Esophagus squamous epithelium (tissue), 5 donors: Measurements from ENCODE around the gene SFT2D2. TPM values are rescaled to one million over a fixed set of nuclear protein-coding genes. Genes with fewer than 3 reads are reported as not detected.

ENCODE experiments used
- DNase-seq: peaks from one replicate; lab custom pipeline; 2025; lab: John Stamatoyannopoulos, UW
- H3K27ac ChIP-seq, 4 donors: fragments of 200-600 bp; sonication (generic); one replicate each; pipeline ENCODE4 v1.5.1; 2016 to 2019; ENCODE audit warnings: mild to moderate bottlenecking in 1 of 4
- H3K27me3 ChIP-seq, 4 donors: fragments of 200-600 bp; sonication (generic); 1 replicate in 3 of 4; 2 replicates in 1 of 4; pipeline versions ENCODE4 v1.5.1 to v1.6.0; 2017 to 2021; ENCODE audit warnings: antibody characterized with exemption in 1 of 4
- H3K36me3 ChIP-seq, 3 donors: fragments of 200-600 bp; sonication (generic); one replicate each; pipeline ENCODE4 v1.5.1; 2016 to 2019
- H3K4me1 ChIP-seq, 3 donors: fragments of 200-600 bp; sonication (generic); one replicate each; pipeline ENCODE4 v1.5.1; 2017 to 2019
- H3K4me3 ChIP-seq, 4 donors: fragments of 200-600 bp; sonication (generic); 1 replicate in 3 of 4; 2 replicates in 1 of 4; pipeline ENCODE4 v1.5.1; 2016 to 2019; ENCODE audit warnings: mild to moderate bottlenecking in 2 of 4, moderate library complexity in 1 of 4
- H3K9me3 ChIP-seq, 3 donors: fragments of 200-600 bp; sonication (generic); one replicate each; pipeline ENCODE4 v1.5.1; 2016 to 2019
- POLR2A ChIP-seq, 4 donors: fragments of 450-650 bp; IDR thresholded peaks; one replicate each; pipeline ENCODE4 v1.6.1; 2017; ENCODE audit warnings: antibody characterized with exemption in 4 of 4, mild to moderate bottlenecking in 4 of 4, moderate library complexity in 3 of 4
- WGBS, 2 donors: methylation state at CpG; one replicate each; pipeline ENCODE4 v1.1.5; 2018; 5-methylcytosine and 5-hydroxymethylcytosine counted together
- intact Hi-C: fragments of 100-400 bp; cut with DNase I; formaldehyde crosslinking; loops from one replicate; pipeline ENCODE4 v1.15.0; 2022
- total RNA-seq, 4 donors: library from RNA; depleted of rRNA; stranded (reverse); fragments of >200 nt; gene quantifications; one replicate each; pipeline ENCODE4 v1.1.0, GENCODE V29; 2016
- TF ChIP-seq, protein P1 (sequence below), 6 experiments: fragments of 450-650 bp in 4 of 6; fragments of 200-600 bp in 2 of 6; sonication (generic) in 2 of 6; IDR thresholded peaks; one replicate each; pipeline ENCODE4 v1.5.1; 2016 to 2019; ENCODE audit warnings: antibody characterized with exemption in 6 of 6, mild to moderate bottlenecking in 4 of 6, moderate library complexity in 4 of 6
- donor health status: DM: yes; HTN: yes; CAD: no.

The SFT2D2 gene
- total RNA-seq, 4 donors from 2014 or later: 34.0 to 44.1 (median 40.1) TPM

DNA sequence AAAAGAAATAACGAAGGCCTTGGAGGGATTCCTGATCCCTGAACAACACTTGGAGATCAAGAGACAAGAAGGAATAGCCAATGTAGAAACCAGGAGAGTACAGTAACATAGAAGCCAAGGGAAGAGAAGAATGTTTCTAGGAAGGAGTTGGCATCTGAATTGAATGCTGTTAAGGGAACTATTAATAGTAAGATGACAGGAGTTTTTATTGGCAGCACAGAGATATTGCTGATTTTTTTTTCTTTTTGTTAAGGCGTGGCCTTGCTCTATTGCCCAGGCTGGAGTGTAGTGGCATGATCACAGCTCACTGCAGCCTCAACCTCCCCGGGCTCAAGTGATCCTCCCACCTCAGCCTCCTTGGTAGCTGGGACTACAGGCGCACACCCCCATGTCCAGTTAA lies 9.6 kb upstream of the SFT2D2 start:
- 83 to 92% methylated on average over 4 of the region's 4 CpGs for WGBS, 2 donors
- no peaks in the 10 kb centered on the region for H3K36me3 ChIP-seq
- peaks cover 0 to 10% (median 0%) of the 10 kb centered on the region in 3 donors for H3K9me3 ChIP-seq
- TF ChIP-seq POLR2A (IDR thresholded peaks at IDR 0.05): no peak
- TF ChIP-seq, protein P1, sequence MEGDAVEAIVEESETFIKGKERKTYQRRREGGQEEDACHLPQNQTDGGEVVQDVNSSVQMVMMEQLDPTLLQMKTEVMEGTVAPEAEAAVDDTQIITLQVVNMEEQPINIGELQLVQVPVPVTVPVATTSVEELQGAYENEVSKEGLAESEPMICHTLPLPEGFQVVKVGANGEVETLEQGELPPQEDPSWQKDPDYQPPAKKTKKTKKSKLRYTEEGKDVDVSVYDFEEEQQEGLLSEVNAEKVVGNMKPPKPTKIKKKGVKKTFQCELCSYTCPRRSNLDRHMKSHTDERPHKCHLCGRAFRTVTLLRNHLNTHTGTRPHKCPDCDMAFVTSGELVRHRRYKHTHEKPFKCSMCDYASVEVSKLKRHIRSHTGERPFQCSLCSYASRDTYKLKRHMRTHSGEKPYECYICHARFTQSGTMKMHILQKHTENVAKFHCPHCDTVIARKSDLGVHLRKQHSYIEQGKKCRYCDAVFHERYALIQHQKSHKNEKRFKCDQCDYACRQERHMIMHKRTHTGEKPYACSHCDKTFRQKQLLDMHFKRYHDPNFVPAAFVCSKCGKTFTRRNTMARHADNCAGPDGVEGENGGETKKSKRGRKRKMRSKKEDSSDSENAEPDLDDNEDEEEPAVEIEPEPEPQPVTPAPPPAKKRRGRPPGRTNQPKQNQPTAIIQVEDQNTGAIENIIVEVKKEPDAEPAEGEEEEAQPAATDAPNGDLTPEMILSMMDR (IDR thresholded peaks at IDR 0.05): no peak
- no peak for DNase-seq
- H3K4me1 ChIP-seq: no peaks in the 10 kb centered on the region
- intact Hi-C loops: no loop called here
- no peaks in the 10 kb centered on the region for H3K27me3 ChIP-seq
- H3K27ac ChIP-seq: no peak overlapping the region
- H3K4me3 ChIP-seq: no peak overlapping the region

DNA sequence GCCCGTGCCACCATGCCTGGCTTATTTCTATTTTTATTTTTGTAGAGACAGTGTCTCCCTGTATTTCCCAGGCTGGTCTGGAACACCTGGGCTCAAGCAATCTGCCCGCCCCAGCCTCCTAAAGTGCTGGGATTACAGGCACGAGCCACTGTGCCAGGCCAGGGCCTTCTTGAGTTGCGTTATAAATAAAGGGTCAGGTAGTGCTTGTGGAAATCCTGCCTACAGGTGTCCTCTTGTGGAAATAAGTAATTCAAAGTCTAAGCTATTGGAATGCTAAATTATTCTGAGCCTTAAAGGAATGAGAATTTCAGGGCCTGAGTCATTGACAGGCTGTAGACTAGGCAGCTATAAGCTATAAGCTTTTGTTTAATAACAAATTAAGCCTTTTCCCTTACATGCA lies 8.1 kb upstream of the SFT2D2 start:
- no peak overlapping the region for H3K4me3 ChIP-seq
- no peaks in the 10 kb centered on the region for H3K36me3 ChIP-seq
- no peak for DNase-seq
- no peaks in the 10 kb centered on the region for H3K9me3 ChIP-seq
- H3K27me3 ChIP-seq: no peaks in the 10 kb centered on the region
- intact Hi-C loops: no loop called here
- no peak for TF ChIP-seq POLR2A (IDR thresholded peaks at IDR 0.05)
- TF ChIP-seq, protein P1 (IDR thresholded peaks at IDR 0.05): no peak
- no peaks in the 10 kb centered on the region for H3K4me1 ChIP-seq
- 68 to 91% methylated on average over 2 to 4 of the region's 4 CpGs for WGBS, 2 donors
- H3K27ac ChIP-seq: no peak overlapping the region

DNA sequence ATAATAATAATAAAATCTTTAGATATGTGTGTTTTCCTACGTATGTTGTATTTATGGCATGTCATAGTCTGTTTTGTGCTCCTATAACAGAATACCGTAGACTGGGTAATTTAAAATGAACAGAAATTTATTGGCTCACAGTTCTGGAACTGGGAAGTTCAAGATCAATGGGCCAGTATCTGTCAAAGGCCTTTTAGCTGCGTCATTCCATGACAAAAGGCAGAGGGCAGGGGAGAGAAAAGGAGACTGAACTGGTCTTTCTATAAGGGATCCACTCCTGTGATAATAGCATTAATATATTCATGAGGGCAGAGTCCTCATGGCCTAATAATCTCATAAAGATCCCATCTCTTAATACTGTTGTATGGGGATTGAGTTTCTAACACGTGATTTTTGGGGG lies 7.1 kb upstream of the SFT2D2 start:
- H3K27ac ChIP-seq: no peak overlapping the region
- 90% methylated on average over 4 of the region's 4 CpGs for WGBS, 2 donors
- TF ChIP-seq POLR2A (IDR thresholded peaks at IDR 0.05): no peak
- TF ChIP-seq, protein P1 (IDR thresholded peaks at IDR 0.05): no peak
- H3K4me3 ChIP-seq: no peak overlapping the region
- no peaks in the 10 kb centered on the region for H3K9me3 ChIP-seq
- no peaks in the 10 kb centered on the region for H3K27me3 ChIP-seq
- DNase-seq: no peak
- H3K4me1 ChIP-seq: peaks cover 0 to under 1% (median 0%) of the 10 kb centered on the region in 3 donors
- intact Hi-C loops: no loop called here
- H3K36me3 ChIP-seq: no peaks in the 10 kb centered on the region

DNA sequence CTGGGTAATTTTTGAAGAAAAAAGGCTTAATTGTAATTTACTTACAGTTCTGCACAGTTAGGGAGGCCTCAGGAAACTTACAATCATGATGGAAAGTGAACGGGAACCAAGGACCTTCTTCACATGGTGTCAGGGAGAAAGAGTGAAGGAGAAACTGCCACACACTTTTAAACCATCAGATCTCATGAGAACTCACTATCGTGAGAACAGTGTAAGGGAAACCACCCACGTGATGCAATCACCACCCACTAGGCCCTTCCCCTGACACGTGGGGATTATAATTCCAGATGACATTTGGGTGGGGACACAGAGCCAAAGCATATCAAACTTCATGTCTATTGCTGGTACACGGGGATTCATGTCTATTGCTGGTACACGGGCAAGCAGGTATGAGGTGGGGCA lies 5.3 kb upstream of the SFT2D2 start:
- H3K36me3 ChIP-seq: no peaks in the 10 kb centered on the region
- no peaks in the 10 kb centered on the region for H3K27me3 ChIP-seq
- H3K9me3 ChIP-seq: no peaks in the 10 kb centered on the region
- TF ChIP-seq POLR2A (IDR thresholded peaks at IDR 0.05): no peak
- TF ChIP-seq, protein P1 (IDR thresholded peaks at IDR 0.05): no peak
- DNase-seq: no peak
- intact Hi-C loops: no loop called here
- H3K4me1 ChIP-seq: peaks cover 0 to 19% (median 0%) of the 10 kb centered on the region in 3 donors
- H3K4me3 ChIP-seq: no peak overlapping the region
- WGBS, 2 donors: 59 to 71% methylated on average over 6 of the region's 6 CpGs
- no peak overlapping the region for H3K27ac ChIP-seq

DNA sequence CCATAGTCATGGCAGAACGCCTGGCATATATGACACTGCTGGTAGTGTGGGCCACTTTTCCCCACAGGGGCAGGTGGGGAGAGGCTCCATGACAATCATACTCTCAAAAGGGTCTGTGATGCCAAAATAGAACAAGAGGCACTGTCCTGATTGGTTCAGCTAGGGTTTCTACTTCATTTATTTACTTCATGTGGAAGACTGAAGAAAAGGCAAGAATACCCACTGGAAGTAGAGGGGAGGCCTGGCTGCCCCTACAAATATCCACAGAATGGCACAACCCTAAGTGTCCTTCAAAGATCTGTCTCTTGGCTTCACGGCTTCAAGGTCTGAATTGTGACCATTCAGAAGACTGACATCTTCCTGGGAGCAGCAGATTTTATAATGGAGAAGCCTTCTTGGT lies 4.5 kb upstream of the SFT2D2 start:
- no peak for TF ChIP-seq POLR2A (IDR thresholded peaks at IDR 0.05)
- TF ChIP-seq, protein P1 (IDR thresholded peaks at IDR 0.05): no peak
- no peak overlapping the region for H3K27ac ChIP-seq
- peaks cover 0 to 21% (median 0%) of the 10 kb centered on the region in 3 donors for H3K4me1 ChIP-seq
- H3K27me3 ChIP-seq: no peaks in the 10 kb centered on the region
- H3K36me3 ChIP-seq: no peaks in the 10 kb centered on the region
- DNase-seq: no peak
- H3K9me3 ChIP-seq: no peaks in the 10 kb centered on the region
- intact Hi-C loops: no loop called here
- H3K4me3 ChIP-seq: no peak overlapping the region
- WGBS, 2 donors: 76 to 79% methylated on average over 2 of the region's 2 CpGs
